22Rv1 (cell line): ENCODE measurements around the gene SERPINA3.

ENCODE experiments used
- H3K27ac ChIP-seq: fragments of 450-650 bp; 2 replicates; pipeline ENCODE4 v1.5.1; 2017
- CTCF ChIP-seq: fragments of 450-650 bp; IDR thresholded peaks from 2 replicates; pipeline ENCODE4 v1.5.1; 2017; ENCODE audit warnings: mild to moderate bottlenecking
- ZFX ChIP-seq: fragments of 450-650 bp; IDR thresholded peaks from 2 replicates; pipeline ENCODE4 v1.6.1; 2017; ENCODE audit warnings: antibody characterized with exemption, borderline replicate concordance

SERPINA3 gene

GRCh38 chr14:94625353-94625635 is 13.1 kb downstream of the SERPINA3 start:
- H3K27ac ChIP-seq: no peak overlapping the region
- TF ChIP-seq CTCF (no peak), ZFX (no peak)

DNA sequence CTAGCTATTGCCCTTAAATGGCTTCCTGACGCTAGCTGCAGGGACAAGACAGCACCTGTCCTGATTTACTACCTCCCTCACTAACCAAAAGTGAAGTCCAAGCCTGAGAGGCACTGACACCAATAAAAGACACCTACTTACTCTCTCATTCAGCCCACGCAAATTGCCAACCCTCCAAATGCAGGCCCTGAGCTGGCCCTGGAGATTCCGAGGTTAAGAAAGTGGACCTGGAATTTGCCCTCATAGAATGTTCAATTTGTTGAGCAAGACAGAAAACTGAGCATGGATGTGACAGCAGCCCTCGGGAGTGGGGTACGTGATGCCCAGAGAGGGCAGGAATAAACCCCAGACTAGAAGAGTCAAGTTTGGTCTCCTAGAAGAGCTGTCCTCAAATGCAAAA is 16.4 kb downstream of the SERPINA3 start:
- no peak for TF ChIP-seq ZFX
- TF ChIP-seq CTCF: no peak
- no peak overlapping the region for H3K27ac ChIP-seq

- no peak overlapping the region for H3K27ac ChIP-seq
- TF ChIP-seq ZFX (no peak), CTCF (no peak)
These were observed 18.2 kb downstream of the SERPINA3 start for GRCh38 chr14:94630396-94630795.

DNA sequence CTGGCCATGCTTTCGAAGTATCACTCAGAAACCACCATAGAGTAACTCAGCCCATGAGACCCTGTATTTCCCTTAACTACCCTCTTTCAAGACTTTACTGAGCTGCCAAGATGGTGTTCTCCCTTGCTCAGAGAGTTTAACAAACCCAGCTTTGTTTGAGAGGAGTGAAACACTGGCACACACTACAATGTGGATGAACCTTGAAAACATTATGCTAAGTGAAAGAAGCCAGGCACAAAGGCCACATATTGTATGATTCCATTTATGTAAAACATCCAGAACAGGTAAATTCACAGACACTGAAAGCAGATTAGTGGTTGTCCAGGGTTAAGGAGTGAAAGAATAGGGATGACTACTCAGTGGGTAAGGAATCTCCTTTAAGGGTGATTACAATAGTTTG is 18.9 kb downstream of the SERPINA3 start:
- TF ChIP-seq CTCF (no peak), ZFX (no peak)

DNA sequence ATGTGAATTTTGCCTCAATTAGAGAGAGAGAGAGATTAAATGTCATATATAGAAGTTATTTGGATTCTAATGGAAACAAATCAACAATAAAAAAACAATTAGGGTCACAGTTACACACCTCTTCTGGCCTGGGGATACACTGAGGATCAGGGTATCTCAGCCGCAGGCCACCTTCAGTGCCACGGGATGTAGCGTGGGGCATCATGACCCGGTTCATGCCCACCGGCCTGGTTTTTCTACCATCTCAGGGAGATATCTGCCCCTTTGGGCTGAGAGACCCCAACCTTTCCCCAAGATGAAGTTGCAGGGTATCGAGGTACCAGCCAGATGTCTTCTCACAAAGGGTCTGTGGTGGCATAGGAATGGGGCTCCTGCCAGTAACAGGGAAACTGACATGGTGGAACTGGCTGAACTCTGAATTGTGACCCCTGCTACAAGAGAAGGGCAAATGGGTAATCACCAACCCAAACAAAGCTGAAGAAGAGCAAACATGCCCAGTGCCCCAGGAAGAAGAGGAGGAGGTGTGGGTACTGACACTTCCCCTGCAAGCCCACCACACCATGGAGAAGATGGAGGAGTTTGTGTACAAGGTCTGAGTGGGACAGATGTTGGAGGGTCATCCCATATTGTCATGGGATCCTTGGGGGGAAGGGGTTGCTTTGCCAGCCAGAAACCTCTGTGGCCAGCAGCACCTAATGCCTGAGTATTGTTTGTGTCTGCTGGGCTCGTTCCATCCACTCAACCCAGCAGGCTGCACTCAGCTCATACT is 19.5 kb downstream of the SERPINA3 start:
- no peak for TF ChIP-seq CTCF
- no peak for TF ChIP-seq ZFX
- no peak overlapping the region for H3K27ac ChIP-seq

More for the DNA sequence above, 18.9 kb downstream of the SERPINA3 start:
- no peak overlapping the region for H3K27ac ChIP-seq

GRCh38 chr14:94632305-94632590 is 20.1 kb downstream of the SERPINA3 start:
- no peak for TF ChIP-seq ZFX
- no peak for TF ChIP-seq CTCF
- no peak overlapping the region for H3K27ac ChIP-seq

DNA sequence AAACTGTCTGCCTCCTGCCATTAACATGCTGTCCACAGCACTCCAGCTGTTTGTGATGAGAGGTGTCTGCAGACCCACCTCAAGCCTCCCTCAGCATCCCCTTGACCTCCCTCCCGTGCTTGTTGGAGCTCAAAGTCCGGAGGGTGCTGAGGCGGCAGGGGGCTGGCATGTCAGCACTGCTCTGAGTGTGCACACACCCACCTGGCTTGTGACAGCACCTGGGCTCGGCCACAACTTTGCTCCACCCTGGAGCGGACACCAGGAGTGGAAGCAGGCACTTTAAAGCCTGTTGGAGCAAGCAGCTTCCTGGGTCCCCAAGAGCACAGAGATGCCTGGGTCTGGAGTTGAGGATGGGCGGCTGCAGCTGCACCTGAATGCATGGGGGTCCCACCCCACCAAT is 20.9 kb downstream of the SERPINA3 start:
- TF ChIP-seq CTCF (no peak), ZFX (no peak)

More for the DNA sequence above, 20.9 kb downstream of the SERPINA3 start:
- H3K27ac ChIP-seq: no peak overlapping the region
